Prostate gland (tissue), 2 donors: ENCODE data around the gene DNAAF6.

ENCODE experiments used
- POLR2AphosphoS5 ChIP-seq: sonication (generic); formaldehyde crosslinking; IDR thresholded peaks from one replicate; pipeline ENCODE4 v1.6.1; 2017; ENCODE audit warnings: antibody characterized with exemption
- TF ChIP-seq, protein P1 (sequence below), 4 experiments: fragments of 200-600 bp in 2 of 4; fragments of 450-650 bp in 2 of 4; sonication (generic) in 2 of 4; IDR thresholded peaks; 1 replicate in 3 of 4; 2 replicates in 1 of 4; pipeline ENCODE4 v1.5.1; 2016 to 2019; ENCODE audit warnings: antibody characterized with exemption in 4 of 4, mild to moderate bottlenecking in 2 of 4, moderate library complexity in 2 of 4

DNA sequence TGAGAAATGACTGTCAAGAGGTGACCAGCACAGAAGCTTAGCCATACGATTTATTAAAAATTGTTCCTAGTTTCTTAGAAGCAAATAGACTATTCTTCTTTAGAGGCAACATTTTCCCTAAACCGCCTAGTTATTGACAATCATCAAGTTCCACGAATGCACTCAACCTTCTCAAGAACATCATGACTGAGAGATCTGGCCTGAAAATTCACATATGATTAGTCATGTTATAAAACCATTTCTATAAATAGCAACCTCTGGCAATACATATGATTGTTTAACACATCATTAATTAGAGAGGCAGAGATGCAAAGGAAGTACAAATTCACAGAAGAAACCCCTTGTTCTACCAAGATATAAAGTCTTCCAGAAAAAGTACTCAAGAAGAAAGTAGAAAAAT, 6.9 kb upstream of the DNAAF6 start:
- TF ChIP-seq POLR2AphosphoS5 = no peak
- TF ChIP-seq, protein P1, sequence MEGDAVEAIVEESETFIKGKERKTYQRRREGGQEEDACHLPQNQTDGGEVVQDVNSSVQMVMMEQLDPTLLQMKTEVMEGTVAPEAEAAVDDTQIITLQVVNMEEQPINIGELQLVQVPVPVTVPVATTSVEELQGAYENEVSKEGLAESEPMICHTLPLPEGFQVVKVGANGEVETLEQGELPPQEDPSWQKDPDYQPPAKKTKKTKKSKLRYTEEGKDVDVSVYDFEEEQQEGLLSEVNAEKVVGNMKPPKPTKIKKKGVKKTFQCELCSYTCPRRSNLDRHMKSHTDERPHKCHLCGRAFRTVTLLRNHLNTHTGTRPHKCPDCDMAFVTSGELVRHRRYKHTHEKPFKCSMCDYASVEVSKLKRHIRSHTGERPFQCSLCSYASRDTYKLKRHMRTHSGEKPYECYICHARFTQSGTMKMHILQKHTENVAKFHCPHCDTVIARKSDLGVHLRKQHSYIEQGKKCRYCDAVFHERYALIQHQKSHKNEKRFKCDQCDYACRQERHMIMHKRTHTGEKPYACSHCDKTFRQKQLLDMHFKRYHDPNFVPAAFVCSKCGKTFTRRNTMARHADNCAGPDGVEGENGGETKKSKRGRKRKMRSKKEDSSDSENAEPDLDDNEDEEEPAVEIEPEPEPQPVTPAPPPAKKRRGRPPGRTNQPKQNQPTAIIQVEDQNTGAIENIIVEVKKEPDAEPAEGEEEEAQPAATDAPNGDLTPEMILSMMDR (IDR thresholded peaks at IDR 0.05) = no peak
